CD4-positive, alpha-beta T cell treated with Interleukin-12 subunit alpha and Interleukin-12 subunit beta, for 1 hour (primary cell): ENCODE data around the gene PROM2.
"Not testable (repeated sequence)": the region's sequence is repeated elsewhere in the genome, so short reads cannot be mapped to it uniquely, and the experiment has no call there.

Experiments
- DNase-seq: peaks from one replicate; pipeline ENCODE4 v3.0.0-alpha.2; 2020

The PROM2 gene

GRCh38 chr2:95269036-95269680 lies 5.1 kb upstream of the PROM2 start:
- no peak for DNase-seq

DNA sequence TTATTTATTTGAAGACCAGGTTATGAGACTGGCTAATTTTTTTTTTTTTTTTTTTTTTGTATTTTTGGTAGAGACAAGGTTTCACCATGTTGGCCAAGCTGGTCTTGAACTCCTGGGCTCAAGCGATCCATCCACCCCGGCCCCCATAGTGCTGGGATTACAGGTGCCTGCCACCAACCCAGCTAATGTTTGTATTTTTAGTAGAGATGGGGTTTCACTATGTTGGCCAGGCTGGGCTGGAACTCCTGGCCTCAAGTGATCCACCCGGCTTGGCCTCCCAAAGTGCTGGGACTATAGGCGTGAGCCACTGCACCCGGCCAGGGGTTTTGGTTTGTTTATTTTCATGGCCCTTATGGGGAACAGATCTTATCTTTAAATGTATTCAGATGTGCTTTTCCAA lies 4.5 kb upstream of the PROM2 start:
- not testable (repeated sequence) for DNase-seq

- DNase-seq, result no peak
Measured at GRCh38 chr2:95270541-95271081, 3.6 kb upstream of the PROM2 start.

DNA sequence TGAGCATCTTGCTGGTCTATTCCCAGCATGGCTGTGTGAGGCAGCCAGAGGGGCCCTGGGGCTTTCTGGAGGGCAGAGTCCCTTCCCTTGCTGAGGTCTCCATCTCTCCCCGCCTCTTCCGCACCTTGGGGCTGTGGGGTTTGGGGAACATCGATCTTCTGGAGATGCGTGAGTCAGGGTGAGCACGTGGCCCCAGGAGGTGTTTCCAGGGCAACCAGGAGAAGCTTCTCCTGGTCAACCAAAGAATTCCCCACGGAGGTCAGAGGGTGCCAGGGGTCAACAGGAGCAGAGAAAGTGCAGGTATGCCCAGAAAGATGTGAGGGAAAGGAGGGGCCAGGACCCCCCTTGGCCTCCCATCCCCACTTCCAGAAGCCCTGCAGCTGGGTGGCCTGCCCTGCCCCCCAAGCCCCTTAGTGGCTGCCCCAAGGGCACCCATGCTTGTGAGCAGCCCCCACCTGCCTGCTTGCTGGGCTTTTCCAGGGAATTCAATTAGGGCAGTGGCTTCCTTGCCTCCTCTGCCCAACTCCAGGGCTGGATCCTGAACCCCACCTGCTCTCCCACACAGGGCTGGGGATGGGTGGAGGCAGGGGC lies 2.8 kb upstream of the PROM2 start:
- DNase-seq, result no peak

DNA sequence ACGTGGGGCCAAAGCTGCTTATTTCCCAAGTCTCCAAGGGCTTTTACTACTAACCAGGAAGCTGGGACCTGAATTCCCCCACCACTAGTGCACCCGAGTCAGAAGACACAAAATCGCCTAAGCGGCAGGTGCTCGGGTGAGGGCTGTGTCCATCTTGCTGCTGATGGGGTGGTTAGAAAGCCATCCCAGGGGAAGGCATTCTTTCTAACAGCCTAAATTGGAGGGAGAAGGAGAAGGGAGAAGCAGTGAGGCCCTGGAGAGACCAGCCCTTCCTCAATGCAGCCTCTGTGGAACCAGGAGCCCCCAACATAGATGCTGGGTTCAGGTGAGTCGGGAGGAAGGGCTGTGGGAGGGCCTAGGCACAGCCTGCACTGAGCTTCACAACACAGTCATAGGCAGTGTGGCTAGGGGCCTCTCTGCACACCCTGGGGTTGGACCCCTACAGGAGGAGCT lies 1.9 kb upstream of the PROM2 start:
- no peak for DNase-seq

DNA sequence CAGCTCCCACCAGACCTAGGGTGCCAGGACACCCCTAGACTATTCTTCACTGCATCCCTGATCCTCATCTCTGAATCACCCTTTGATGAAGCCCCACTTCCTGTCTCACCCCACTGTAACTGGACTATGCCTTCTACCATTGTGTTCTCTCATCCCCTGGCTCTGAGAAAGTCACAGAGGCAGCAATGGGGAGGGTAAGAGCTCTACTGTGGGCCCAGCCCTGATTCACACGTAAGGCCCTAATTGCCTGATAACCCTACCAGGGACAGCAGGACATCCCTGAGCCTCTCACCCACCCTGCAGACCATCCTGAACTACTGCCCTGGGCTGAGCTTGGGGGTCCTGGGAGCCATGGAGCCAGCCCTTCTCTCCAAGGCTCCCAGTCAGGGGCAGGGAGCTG lies 1.5 kb upstream of the PROM2 start:
- no peak for DNase-seq

GRCh38 chr2:95273566-95274290 lies 521 bp upstream of the PROM2 start:
- DNase-seq, result no peak

- no peak for DNase-seq
Measured at GRCh38 chr2:95275151-95275515, 884 bp downstream of the PROM2 start.

DNA sequence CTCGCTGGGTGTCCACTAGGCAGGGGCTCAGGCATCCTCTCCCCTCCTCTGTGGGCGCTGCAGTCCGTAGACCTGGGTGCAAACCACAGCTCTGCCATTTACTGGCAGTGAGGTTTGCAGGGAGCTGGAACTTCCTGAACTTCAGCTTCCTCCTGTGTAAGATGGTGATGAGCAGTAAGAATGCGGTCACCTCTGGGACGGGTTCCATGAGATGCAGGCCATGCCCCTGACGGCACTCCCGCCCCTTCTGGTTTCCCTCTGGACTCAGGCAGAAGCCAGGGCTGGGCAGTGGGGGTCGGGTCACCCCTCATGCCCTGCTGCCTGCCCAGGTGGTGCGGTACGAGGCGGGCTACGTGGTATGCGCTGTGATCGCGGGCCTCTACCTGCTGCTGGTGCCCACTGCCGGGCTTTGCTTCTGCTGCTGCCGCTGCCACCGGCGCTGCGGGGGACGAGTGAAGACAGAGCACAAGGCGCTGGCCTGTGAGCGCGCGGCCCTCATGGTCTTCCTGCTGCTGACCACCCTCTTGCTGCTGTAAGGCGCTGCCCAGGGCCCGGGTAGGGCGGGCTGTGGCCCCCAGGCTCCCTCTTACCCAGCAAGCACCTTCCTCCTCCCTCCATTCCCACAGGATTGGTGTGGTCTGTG lies 1.5 kb downstream of the PROM2 start:
- no peak for DNase-seq

DNA sequence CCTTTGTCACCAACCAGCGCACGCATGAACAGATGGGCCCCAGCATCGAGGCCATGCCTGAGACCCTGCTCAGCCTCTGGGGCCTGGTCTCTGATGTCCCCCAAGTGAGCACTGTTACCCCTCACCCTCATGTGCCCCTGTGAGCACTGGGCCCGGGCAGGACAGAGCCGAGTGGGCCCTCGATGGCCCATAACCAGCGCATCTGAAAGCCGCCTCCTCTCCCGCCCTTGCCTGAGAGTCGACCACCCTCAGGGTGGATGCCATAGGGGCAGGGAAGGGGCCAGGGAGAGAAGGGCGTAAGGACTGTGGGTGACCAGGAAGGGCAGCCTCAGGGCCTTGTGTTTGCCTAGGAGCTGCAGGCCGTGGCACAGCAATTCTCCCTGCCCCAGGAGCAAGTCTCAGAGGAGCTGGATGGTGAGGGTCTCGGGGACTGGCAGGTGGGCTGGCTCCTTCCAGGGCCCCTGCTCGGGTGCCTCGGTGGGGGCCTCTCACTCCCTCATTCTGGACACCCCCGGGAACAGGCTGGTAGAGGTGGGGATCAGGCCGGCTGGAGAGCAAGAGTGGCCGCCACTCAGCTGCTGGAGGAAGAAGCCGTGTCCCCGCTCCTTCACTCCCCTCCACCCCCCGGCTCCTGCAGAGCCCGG lies 2.1 kb downstream of the PROM2 start:
- no peak for DNase-seq

GRCh38 chr2:95276888-95277245 lies 2.6 kb downstream of the PROM2 start:
- DNase-seq, result no peak

GRCh38 chr2:95277246-95277906 lies 3.1 kb downstream of the PROM2 start:
- no peak for DNase-seq

DNA sequence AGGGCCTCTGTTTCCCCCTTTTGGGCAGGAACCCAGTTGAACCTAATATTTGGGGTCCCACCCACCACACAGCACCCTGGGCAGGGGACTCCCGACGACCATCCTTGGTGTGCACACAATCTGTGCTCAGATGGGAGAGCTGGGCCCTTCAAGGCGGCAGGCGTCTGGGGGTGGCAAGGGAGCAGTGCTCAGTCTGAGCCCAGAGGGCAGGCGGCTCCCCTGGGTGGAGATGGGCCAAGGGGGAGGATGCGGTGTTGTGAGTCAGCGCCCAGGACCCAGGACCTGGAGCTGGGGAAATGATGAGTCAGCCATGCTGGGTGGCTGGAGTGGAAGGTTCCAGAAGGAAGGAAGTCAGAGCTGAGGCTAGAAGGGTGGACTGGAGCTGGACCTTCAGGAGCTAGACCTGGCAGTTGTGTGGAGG lies 3.8 kb downstream of the PROM2 start:
- DNase-seq, result no peak

- DNase-seq, result no peak
Measured at GRCh38 chr2:95278637-95279225, 4.5 kb downstream of the PROM2 start.

DNA sequence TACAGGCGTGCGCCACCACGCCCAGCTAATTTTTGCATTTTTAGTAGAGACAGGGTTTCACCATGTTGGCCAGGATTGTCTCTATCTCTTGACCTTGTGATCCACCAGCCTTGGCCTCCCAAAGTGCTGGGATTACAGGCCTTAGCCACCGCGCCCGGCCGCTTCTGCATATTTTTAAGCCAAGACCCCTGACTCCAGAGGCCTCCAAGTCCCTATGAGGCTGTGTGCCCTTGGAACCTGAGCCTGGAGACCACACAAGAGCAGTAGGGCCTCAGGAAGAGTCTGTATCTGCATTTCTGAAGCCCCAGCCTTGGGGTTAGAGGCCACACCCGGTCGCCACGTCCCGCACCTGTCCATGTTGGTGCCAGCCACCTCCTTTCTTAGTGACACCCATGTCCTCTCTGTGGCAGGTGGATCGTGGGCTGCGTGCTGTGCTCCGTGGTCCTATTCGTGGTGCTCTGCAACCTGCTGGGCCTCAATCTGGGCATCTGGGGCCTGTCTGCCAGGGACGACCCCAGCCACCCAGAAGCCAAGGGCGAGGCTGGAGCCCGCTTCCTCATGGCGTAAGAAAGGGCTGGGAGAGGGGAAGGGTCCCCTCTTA lies 5.3 kb downstream of the PROM2 start:
- no peak for DNase-seq

- DNase-seq, result no peak
Measured at GRCh38 chr2:95281071-95281470, 6.8 kb downstream of the PROM2 start.

- DNase-seq, result no peak
Measured at GRCh38 chr2:95281786-95282185, 7.5 kb downstream of the PROM2 start.

GRCh38 chr2:95282458-95282857 lies 8.2 kb downstream of the PROM2 start:
- no peak for DNase-seq

DNA sequence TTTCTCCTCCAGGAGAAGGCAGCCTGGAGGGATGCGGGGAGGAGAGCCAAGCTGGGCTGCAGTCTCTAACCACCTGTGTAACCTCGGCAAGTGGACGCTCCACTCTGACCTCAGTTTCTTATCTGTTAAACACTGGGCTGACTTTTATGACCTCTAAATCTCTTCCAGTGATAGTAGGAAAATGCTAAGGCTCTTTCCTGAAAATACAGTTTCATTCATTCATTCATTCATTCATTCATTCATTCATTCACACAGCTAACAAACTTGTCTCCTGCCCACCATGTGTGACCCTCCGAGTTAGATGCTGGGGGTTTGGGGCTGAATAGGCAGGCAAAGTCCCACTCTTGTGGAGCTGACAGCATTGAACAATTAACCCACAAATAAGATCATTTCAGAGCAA lies 9.3 kb downstream of the PROM2 start:
- no peak for DNase-seq

DNA sequence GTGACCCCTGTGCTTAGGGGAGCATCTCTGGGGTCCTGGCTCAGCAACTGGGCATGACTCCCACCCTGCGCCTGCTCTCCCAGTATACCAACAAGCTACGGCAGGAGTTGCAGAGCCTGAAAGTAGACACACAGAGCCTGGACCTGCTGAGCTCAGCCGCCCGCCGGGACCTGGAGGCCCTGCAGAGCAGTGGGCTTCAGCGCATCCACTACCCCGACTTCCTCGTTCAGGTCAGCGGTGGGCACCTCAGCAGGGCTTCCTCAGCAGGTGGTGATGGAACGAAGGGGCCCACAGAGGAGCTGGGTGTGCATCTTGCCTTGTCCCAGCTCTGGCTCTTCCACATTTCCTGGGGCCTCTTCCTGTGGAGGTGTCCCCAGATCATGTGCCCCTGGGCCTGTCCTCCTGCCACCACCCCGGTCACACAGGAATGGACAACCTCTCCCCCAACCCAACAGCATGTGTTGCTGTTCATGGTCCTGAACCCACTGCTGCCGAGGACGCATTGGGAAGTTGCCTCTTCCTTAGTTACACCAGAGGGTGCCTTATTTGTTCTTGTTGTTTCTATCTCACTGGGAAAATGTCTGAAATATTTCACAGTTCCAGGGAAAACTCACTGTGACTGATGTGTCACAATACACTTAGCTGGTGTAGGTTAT lies 10.8 kb downstream of the PROM2 start:
- DNase-seq, result no peak

DNA sequence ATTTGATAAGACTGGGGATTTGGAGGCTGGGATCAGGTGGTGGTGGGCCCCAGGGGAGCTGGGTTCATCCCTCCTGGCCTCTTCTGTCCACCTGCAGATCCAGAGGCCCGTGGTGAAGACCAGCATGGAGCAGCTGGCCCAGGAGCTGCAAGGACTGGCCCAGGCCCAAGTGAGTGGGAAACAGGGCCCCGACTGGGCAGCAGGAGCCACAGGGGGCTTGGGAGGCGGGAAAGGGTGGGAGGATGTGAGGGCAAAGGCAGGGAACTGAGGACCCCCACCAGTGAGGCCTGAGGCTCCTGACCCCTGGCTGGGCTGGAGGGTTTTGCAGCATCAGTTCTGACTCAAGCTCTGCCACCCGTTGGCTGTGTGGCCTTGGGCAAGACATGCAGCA lies 11.3 kb downstream of the PROM2 start:
- DNase-seq, result no peak
